Measurements from ENCODE around the gene CLK4. TPM values are rescaled to one million over a fixed set of nuclear protein-coding genes. Genes with fewer than 3 reads are reported as not detected.

Gene CLK4
- total and polyA plus RNA-seq, 5 donors from 2014 or later, result 12.5 to 86.4 (median 19.1) TPM

- Histone ChIP-seq H3K36me3 (ENCODE audit: control insufficient read depth, insufficient read depth, low read length) (no peaks in the 10 kb centered on the region), H3K9me3 (ENCODE audit: control insufficient read depth in 2 of 2, low read length in 2 of 2) (no peaks in the 10 kb centered on the region), H3K4me1 (ENCODE audit: control insufficient read depth, insufficient read depth, low read length, poor library complexity, severe bottlenecking) (no peaks in the 10 kb centered on the region), H3K27me3 (ENCODE audit: control insufficient read depth, insufficient read depth, low read length) (peaks cover 8% of the 10 kb centered on the region), H3K27ac (ENCODE audit: insufficient read depth, low read length, poor library complexity, severe bottlenecking) (no peak overlapping the region), H3K4me3 (ENCODE audit: low read depth, low read length) (no peak overlapping the region)
- Mint-ChIP-seq H3K27ac (no peak overlapping the region), H3K4me1 (no peaks in the 10 kb centered on the region), H3K4me3 (no peak overlapping the region), H3K9me3 (peaks cover 0 to 2% (median 0%) of the 10 kb centered on the region in 7 donors), H3K36me3 (no peaks in the 10 kb centered on the region), H3K27me3 (peaks cover 31% of the 10 kb centered on the region)
- ATAC-seq (ENCODE audit: low read depth in 2 of 2), result no peak
- no peak for DNase-seq
These were observed 44.6 kb downstream of the CLK4 start for GRCh38 chr5:178582291-178582690.

GRCh38 chr5:178581621-178582020 lies 45.2 kb downstream of the CLK4 start:
- Histone ChIP-seq H3K27me3 (ENCODE audit: control insufficient read depth, insufficient read depth, low read length) (peaks cover 6% of the 10 kb centered on the region), H3K4me3 (ENCODE audit: low read depth, low read length) (no peak overlapping the region), H3K9me3 (ENCODE audit: control insufficient read depth in 2 of 2, low read length in 2 of 2) (no peaks in the 10 kb centered on the region), H3K36me3 (ENCODE audit: control insufficient read depth, insufficient read depth, low read length) (no peaks in the 10 kb centered on the region), H3K27ac (ENCODE audit: insufficient read depth, low read length, poor library complexity, severe bottlenecking) (no peak overlapping the region), H3K4me1 (ENCODE audit: control insufficient read depth, insufficient read depth, low read length, poor library complexity, severe bottlenecking) (no peaks in the 10 kb centered on the region)
- DNase-seq, result no peak
- no peaks in the 10 kb centered on the region for H3K4me1 Mint-ChIP-seq
- peaks cover 0 to 2% (median 0%) of the 10 kb centered on the region in 7 donors for H3K9me3 Mint-ChIP-seq
- ATAC-seq (ENCODE audit: low read depth in 2 of 2), result no peak
- no peak overlapping the region for H3K4me3 Mint-ChIP-seq
- no peak overlapping the region for H3K27ac Mint-ChIP-seq
- H3K36me3 Mint-ChIP-seq, result no peaks in the 10 kb centered on the region
- peaks cover 24% of the 10 kb centered on the region for H3K27me3 Mint-ChIP-seq

DNA sequence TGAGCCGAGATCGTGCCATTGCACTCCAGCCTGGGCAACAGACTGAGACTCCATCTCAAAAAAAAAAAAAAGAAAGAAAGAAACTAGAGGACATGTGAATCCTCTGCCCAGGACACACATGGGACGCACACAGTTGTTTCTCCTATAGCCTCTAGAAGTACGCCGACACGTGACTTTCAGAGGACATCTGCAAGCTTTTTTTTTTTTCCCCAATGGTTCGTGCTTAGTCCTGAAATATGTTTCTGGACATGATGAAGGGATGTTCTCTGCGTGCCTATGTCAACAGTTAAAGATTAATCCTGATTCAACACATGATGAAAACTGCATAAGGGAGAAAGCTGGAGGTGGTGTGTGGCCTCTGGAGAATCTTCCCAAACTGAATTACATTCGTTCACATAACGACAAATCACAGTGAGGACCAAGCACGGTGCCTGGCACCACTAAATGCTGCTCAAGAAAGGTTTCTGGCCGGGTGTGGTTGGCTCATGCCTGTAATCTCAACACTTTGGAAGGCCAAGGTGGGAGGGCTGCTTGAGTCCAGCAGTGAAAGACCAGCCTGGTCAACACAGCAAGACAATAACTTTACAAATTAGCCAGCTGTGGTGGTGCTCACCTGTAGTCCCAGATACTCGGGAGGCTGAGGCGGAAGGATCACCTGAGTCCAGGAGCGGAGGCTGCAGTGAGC lies 46.4 kb downstream of the CLK4 start:
- Histone ChIP-seq H3K36me3 (ENCODE audit: control insufficient read depth, insufficient read depth, low read length) (no peaks in the 10 kb centered on the region), H3K27ac (ENCODE audit: insufficient read depth, low read length, poor library complexity, severe bottlenecking) (no peak overlapping the region), H3K4me3 (ENCODE audit: low read depth, low read length) (no peak overlapping the region), H3K27me3 (ENCODE audit: control insufficient read depth, insufficient read depth, low read length) (peaks cover 3% of the 10 kb centered on the region), H3K9me3 (ENCODE audit: control insufficient read depth in 2 of 2, low read length in 2 of 2) (no peaks in the 10 kb centered on the region), H3K4me1 (ENCODE audit: control insufficient read depth, insufficient read depth, low read length, poor library complexity, severe bottlenecking) (no peaks in the 10 kb centered on the region)
- Mint-ChIP-seq H3K36me3 (peaks cover 3% of the 10 kb centered on the region), H3K4me3 (no peak overlapping the region), H3K9me3 (peaks cover 0 to 2% (median 0%) of the 10 kb centered on the region in 7 donors), H3K27me3 (peaks cover 25% of the 10 kb centered on the region), H3K27ac (no peak overlapping the region), H3K4me1 (no peaks in the 10 kb centered on the region)
- DNase-seq (no peak), ATAC-seq (ENCODE audit: low read depth in 2 of 2) (no peak)

GRCh38 chr5:178577944-178578343 lies 48.9 kb downstream of the CLK4 start:
- no peaks in the 10 kb centered on the region for H3K36me3 ChIP-seq (ENCODE audit: control insufficient read depth, insufficient read depth, low read length)
- H3K4me1 ChIP-seq (ENCODE audit: control insufficient read depth, insufficient read depth, low read length, poor library complexity, severe bottlenecking), result no peaks in the 10 kb centered on the region
- Mint-ChIP-seq H3K4me1 (no peaks in the 10 kb centered on the region), H3K4me3 (no peak overlapping the region), H3K36me3 (peaks cover 3% of the 10 kb centered on the region), H3K27ac (no peak overlapping the region), H3K27me3 (peaks cover 25% of the 10 kb centered on the region), H3K9me3 (peaks cover 0 to under 1% (median 0%) of the 10 kb centered on the region in 7 donors)
- H3K9me3 ChIP-seq (ENCODE audit: control insufficient read depth in 2 of 2, low read length in 2 of 2), result no peaks in the 10 kb centered on the region
- no peak overlapping the region for H3K27ac ChIP-seq (ENCODE audit: insufficient read depth, low read length, poor library complexity, severe bottlenecking)
- peaks cover 5% of the 10 kb centered on the region for H3K27me3 ChIP-seq (ENCODE audit: control insufficient read depth, insufficient read depth, low read length)
- DNase-seq (no peak), ATAC-seq (ENCODE audit: low read depth in 2 of 2) (no peak)
- H3K4me3 ChIP-seq (ENCODE audit: low read depth, low read length), result no peak overlapping the region

- H3K4me3 Mint-ChIP-seq, result no peak overlapping the region
These were observed 49.4 kb downstream of the CLK4 start for GRCh38 chr5:178577376-178577839.

GRCh38 chr5:178576591-178577351 lies 50.1 kb downstream of the CLK4 start:
- no peak for ATAC-seq (ENCODE audit: low read depth in 2 of 2)
- H3K4me1 ChIP-seq (ENCODE audit: control insufficient read depth, insufficient read depth, low read length, poor library complexity, severe bottlenecking), result no peaks in the 10 kb centered on the region
- H3K36me3 ChIP-seq (ENCODE audit: control insufficient read depth, insufficient read depth, low read length), result no peaks in the 10 kb centered on the region
- H3K4me3 ChIP-seq (ENCODE audit: low read depth, low read length), result no peak overlapping the region
- H3K27ac Mint-ChIP-seq, result no peak overlapping the region
- H3K27me3 Mint-ChIP-seq, result peaks cover 24% of the 10 kb centered on the region
- no peaks in the 10 kb centered on the region for H3K4me1 Mint-ChIP-seq
- no peak overlapping the region for H3K27ac ChIP-seq (ENCODE audit: insufficient read depth, low read length, poor library complexity, severe bottlenecking)
- H3K9me3 Mint-ChIP-seq, result peaks cover 0 to 10% (median 4%) of the 10 kb centered on the region in 7 donors
- H3K27me3 ChIP-seq (ENCODE audit: control insufficient read depth, insufficient read depth, low read length), result peaks cover 5% of the 10 kb centered on the region
- DNase-seq, result no peak
- H3K36me3 Mint-ChIP-seq, result peaks cover 3% of the 10 kb centered on the region
- H3K4me3 Mint-ChIP-seq, result no peak overlapping the region
- no peaks in the 10 kb centered on the region for H3K9me3 ChIP-seq (ENCODE audit: control insufficient read depth in 2 of 2, low read length in 2 of 2)

More at GRCh38 chr5:178577376-178577839, 49.4 kb downstream of the CLK4 start:
- H3K27me3 ChIP-seq (ENCODE audit: control insufficient read depth, insufficient read depth, low read length), result peaks cover 5% of the 10 kb centered on the region
- no peak overlapping the region for H3K27ac Mint-ChIP-seq
- ATAC-seq (ENCODE audit: low read depth in 2 of 2) (no peak), DNase-seq (no peak)
- peaks cover 3% of the 10 kb centered on the region for H3K36me3 Mint-ChIP-seq
- H3K27ac ChIP-seq (ENCODE audit: insufficient read depth, low read length, poor library complexity, severe bottlenecking), result no peak overlapping the region
- H3K4me3 ChIP-seq (ENCODE audit: low read depth, low read length), result no peak overlapping the region
- H3K4me1 ChIP-seq (ENCODE audit: control insufficient read depth, insufficient read depth, low read length, poor library complexity, severe bottlenecking), result no peaks in the 10 kb centered on the region
- H3K27me3 Mint-ChIP-seq, result peaks cover 25% of the 10 kb centered on the region
- no peaks in the 10 kb centered on the region for H3K9me3 ChIP-seq (ENCODE audit: control insufficient read depth in 2 of 2, low read length in 2 of 2)
- peaks cover 0 to 5% (median 2%) of the 10 kb centered on the region in 7 donors for H3K9me3 Mint-ChIP-seq
- no peaks in the 10 kb centered on the region for H3K4me1 Mint-ChIP-seq
- no peaks in the 10 kb centered on the region for H3K36me3 ChIP-seq (ENCODE audit: control insufficient read depth, insufficient read depth, low read length)

GRCh38 chr5:178573216-178573615 lies 53.6 kb downstream of the CLK4 start:
- Histone ChIP-seq H3K4me3 (ENCODE audit: low read depth, low read length) (no peak overlapping the region), H3K9me3 (ENCODE audit: control insufficient read depth in 2 of 2, low read length in 2 of 2) (no peaks in the 10 kb centered on the region), H3K4me1 (ENCODE audit: control insufficient read depth, insufficient read depth, low read length, poor library complexity, severe bottlenecking) (no peaks in the 10 kb centered on the region), H3K36me3 (ENCODE audit: control insufficient read depth, insufficient read depth, low read length) (no peaks in the 10 kb centered on the region), H3K27me3 (ENCODE audit: control insufficient read depth, insufficient read depth, low read length) (peaks cover 5% of the 10 kb centered on the region), H3K27ac (ENCODE audit: insufficient read depth, low read length, poor library complexity, severe bottlenecking) (no peak overlapping the region)
- Mint-ChIP-seq H3K9me3 (peaks cover 0 to 10% (median 4%) of the 10 kb centered on the region in 7 donors), H3K36me3 (peaks cover 3% of the 10 kb centered on the region), H3K4me3 (no peak overlapping the region), H3K27ac (no peak overlapping the region), H3K27me3 (peaks cover 11% of the 10 kb centered on the region), H3K4me1 (no peaks in the 10 kb centered on the region)
- no peak for DNase-seq
- no peak for ATAC-seq (ENCODE audit: low read depth in 2 of 2)
